ENCODE results near the gene TBX2.

DNA sequence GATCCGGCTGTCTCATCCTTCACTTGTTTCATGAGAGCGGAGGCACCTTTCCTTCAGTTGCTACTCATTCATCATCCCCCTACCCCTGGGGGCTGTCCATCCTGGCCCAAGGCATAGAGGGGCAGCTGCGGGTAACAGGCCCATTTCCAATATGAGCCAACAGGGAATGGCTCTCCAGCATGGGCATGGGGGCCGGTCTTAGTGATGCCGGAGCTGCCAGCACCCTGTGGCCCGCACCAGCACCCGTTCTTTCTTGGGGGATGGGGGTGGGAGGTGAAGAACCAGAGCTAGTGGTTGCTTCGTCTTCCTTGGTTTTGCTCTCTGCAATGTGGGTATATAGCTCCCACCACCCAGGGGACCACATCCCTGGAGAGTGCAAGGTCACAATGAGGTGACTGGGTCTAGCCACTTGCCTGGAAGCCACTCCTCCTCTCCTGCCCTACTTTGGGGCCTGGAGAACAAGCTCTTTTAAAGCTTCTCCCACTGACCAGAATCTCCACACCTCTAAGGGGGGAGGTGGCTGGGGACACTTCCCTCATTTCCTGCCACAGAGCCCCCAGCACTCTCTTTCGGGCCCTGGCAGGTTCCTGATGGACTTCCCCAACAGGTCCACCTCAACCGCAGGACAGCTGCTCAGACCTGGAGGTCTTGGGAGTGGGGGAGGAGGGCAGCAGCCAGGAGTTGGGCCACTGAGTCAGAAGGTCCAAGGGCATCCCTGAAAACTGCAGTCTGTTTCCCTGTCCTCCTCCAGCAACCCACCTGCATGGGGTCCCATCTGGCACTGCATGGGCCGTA is 11.9 kb upstream of the TBX2 start:
- TF ChIP-seq CTCF (IDR thresholded peaks at IDR 0.05) (no peak), POLR2A (IDR thresholded peaks at IDR 0.05) (no peak)
